Measurements from ENCODE around the gene RAB11B. TPM values are rescaled to one million over a fixed set of nuclear protein-coding genes. Genes with fewer than 3 reads are reported as not detected.

The RAB11B gene
- total and polyA plus RNA-seq, 9 of the 15 experiments (the other 6 are each of a cell fraction or from before 2014, with no cell fraction given): 0.74 to 71.0 (median 13.8) TPM

- TF ChIP-seq ZNF449 (CRISPR knock-in tag; IDR thresholded peaks at IDR 0.05): no peak
- no peak for TF ChIP-seq ZNF274 (IDR thresholded peaks at IDR 0.05; ENCODE audit: borderline replicate concordance, low read depth, low read length)
- TF ChIP-seq E4F1 (CRISPR knock-in tag; IDR thresholded peaks at IDR 0.05; ENCODE audit: borderline replicate concordance): no peak
- TF ChIP-seq HDAC1 (IDR thresholded peaks at IDR 0.05): no peak; a peak in 1 of 4 replicates
- peak; percentile 98 for TF ChIP-seq KAT7 (CRISPR knock-in tag; IDR thresholded peaks at IDR 0.05; ENCODE audit: borderline replicate concordance)
- peak; percentile 53 for TF ChIP-seq ZNF143 (CRISPR knock-in tag; IDR thresholded peaks at IDR 0.05)
- peak; percentile 81; the same call in 1 of the 2 replicates for TF ChIP-seq ATF7 (IDR thresholded peaks at IDR 0.05)
- peak; percentile 60 for TF ChIP-seq FOS (IDR thresholded peaks at IDR 0.05; ENCODE audit: extremely low read depth, insufficient read length)
- TF ChIP-seq ZNF280A (IDR thresholded peaks at IDR 0.05; ENCODE audit: low read depth, partially characterized antibody): no peak
- TF ChIP-seq BRD4 (IDR thresholded peaks at IDR 0.05): peak; percentile 96
- peak; percentile 10; the same call in 1 of the 2 replicates for TF ChIP-seq E2F3 (CRISPR knock-in tag; IDR thresholded peaks at IDR 0.05)
- no peak for TF ChIP-seq E2F8 (IDR thresholded peaks at IDR 0.05; ENCODE audit: low read depth, partially characterized antibody)
- no peak for TF ChIP-seq ZNF354B (CRISPR knock-in tag; IDR thresholded peaks at IDR 0.05)
- TF ChIP-seq SRSF9 (IDR thresholded peaks at IDR 0.05; ENCODE audit: borderline replicate concordance, low read depth, low read length): no peak
- peak; percentile 79 for TF ChIP-seq BHLHE40 (IDR thresholded peaks at IDR 0.05; ENCODE audit: low read length)
- no peak for TF ChIP-seq CHD4 (IDR thresholded peaks at IDR 0.05; ENCODE audit: insufficient read depth, insufficient replicate concordance, low read depth, low read length, poor library complexity, severe bottlenecking)
- TF ChIP-seq GABPB1 (CRISPR knock-in tag; IDR thresholded peaks at IDR 0.05): peak; percentile 75
Measured at GRCh38 chr19:8444677-8445487, 54.7 kb downstream of the RAB11B start, which contains the start of gene HNRNPM (continued).

Measured in K562 (cell line).